GM23338 (cell line): ENCODE data around the gene SPECC1L. TPM values are rescaled to one million over a fixed set of nuclear protein-coding genes. Genes with fewer than 3 reads are reported as not detected.
"Not testable (repeated sequence)": the region's sequence is repeated elsewhere in the genome, so short reads cannot be mapped to it uniquely, and the experiment has no call there.

Experiments used
- ATAC-seq: fragments of 200-7000 bp; cut with Tn5 transposase; 3 replicates; pipeline ENCODE4 v1.9.1; 2020
- DNase-seq: peaks from one replicate; pipeline ENCODE4 v3.0.0-alpha.2; 2015; ENCODE audit warnings: low spot score
- H2AFZ ChIP-seq: fragments of 200-600 bp; sonication (generic); 2 replicates; pipeline ENCODE4 v1.8.0; 2016; ENCODE audit warnings: antibody characterized with exemption, mild to moderate bottlenecking, moderate library complexity
- H3F3A ChIP-seq: fragments of 200-600 bp; sonication (generic); replicated peaks from 2 replicates; pipeline ENCODE4 v1.8.0; 2017; ENCODE audit warnings: antibody characterized with exemption, mixed run types, low read depth
- H3K27ac ChIP-seq: fragments of 200-600 bp; sonication (generic); 2 replicates; pipeline ENCODE4 v1.6.1; 2016; ENCODE audit warnings: low read depth
- H3K27me3 ChIP-seq: fragments of 200-600 bp; sonication (generic); 2 replicates; pipeline ENCODE4 v1.8.0; 2016; ENCODE audit warnings: mild to moderate bottlenecking, mixed run types, moderate library complexity; ENCODE audit not compliant: insufficient read depth
- H3K36me3 ChIP-seq: fragments of 200-600 bp; sonication (generic); 2 replicates; pipeline ENCODE4 v1.8.0; 2016; ENCODE audit warnings: mild to moderate bottlenecking; ENCODE audit not compliant: insufficient read depth
- H3K4me1 ChIP-seq: fragments of 200-600 bp; sonication (generic); 2 replicates; pipeline ENCODE4 v1.8.0; 2016; ENCODE audit warnings: mild to moderate bottlenecking, moderate library complexity; ENCODE audit not compliant: insufficient read depth
- H3K4me2 ChIP-seq: fragments of 200-600 bp; sonication (generic); 2 replicates; pipeline ENCODE4 v1.7.1; 2017; ENCODE audit warnings: mixed run types
- H3K4me3 ChIP-seq: fragments of 200-600 bp; sonication (generic); 2 replicates; pipeline ENCODE4 v1.6.1; 2016; ENCODE audit warnings: mixed run types
- H3K79me2 ChIP-seq: fragments of 200-600 bp; sonication (generic); replicated peaks from 2 replicates; pipeline ENCODE4 v1.8.0; 2017; ENCODE audit warnings: mild to moderate bottlenecking; ENCODE audit not compliant: insufficient read depth
- H3K9me2 ChIP-seq: fragments of 200-600 bp; sonication (generic); 2 replicates; pipeline ENCODE4 v1.8.0; 2017; ENCODE audit not compliant: insufficient read depth
- H4K20me1 ChIP-seq: fragments of 200-600 bp; sonication (generic); replicated peaks from 2 replicates; pipeline ENCODE4 v1.8.0; 2017; ENCODE audit warnings: mild to moderate bottlenecking; ENCODE audit not compliant: insufficient read depth
- H3K27ac Mint-ChIP-seq: 2 replicates; pipeline ENCODE4 v1.8.0; 2020; ENCODE audit warnings: inconsistent platforms, mild to moderate bottlenecking, moderate library complexity, mixed read lengths
- H3K27me3 Mint-ChIP-seq: 3 replicates; pipeline ENCODE4 v1.8.0; 2022; ENCODE audit warnings: low read depth, mild to moderate bottlenecking, moderate library complexity, mixed read lengths, inconsistent platforms; ENCODE audit not compliant: insufficient read depth, poor library complexity
- H3K36me3 Mint-ChIP-seq: 3 replicates; pipeline ENCODE4 v1.8.0; 2021; ENCODE audit warnings: low read depth, mild to moderate bottlenecking, inconsistent platforms, moderate library complexity, mixed read lengths
- H3K4me1 Mint-ChIP-seq: 3 replicates; pipeline ENCODE4 v1.8.0; 2020; ENCODE audit warnings: mild to moderate bottlenecking, inconsistent platforms, mixed read lengths
- H3K4me3 Mint-ChIP-seq: 3 replicates; pipeline ENCODE4 v1.8.0; 2021; ENCODE audit warnings: moderate library complexity, mild to moderate bottlenecking, inconsistent platforms, mixed read lengths
- H3K9me3 Mint-ChIP-seq: 3 replicates; pipeline ENCODE4 v1.8.0; 2020; ENCODE audit warnings: moderate library complexity, mild to moderate bottlenecking, inconsistent platforms, mixed read lengths
- CTCF ChIP-seq, 2 experiments: fragments of 200-600 bp in 1 of 2; sonication (generic) in 1 of 2; conservative IDR thresholded peaks; 2 replicates each; pipeline versions ENCODE4 v1.5.1 to v1.6.1; 2016 to 2017; ENCODE audit warnings: antibody characterized with exemption in 2 of 2, low read depth in 2 of 2, mild to moderate bottlenecking in 2 of 2, moderate library complexity in 1 of 2
- POLR2AphosphoS5 ChIP-seq: IDR thresholded peaks from 2 replicates; pipeline ENCODE4 v1.6.1; 2016; ENCODE audit warnings: antibody characterized with exemption, low read depth
- STAT1 ChIP-seq: IDR thresholded peaks from one replicate; pipeline ENCODE4 v1.6.1; 2016; ENCODE audit warnings: antibody characterized with exemption; ENCODE audit not compliant: unreplicated experiment
- ZNF114 ChIP-seq: fragments of 250-450 bp; sonication (Bioruptor Pico); IDR thresholded peaks from 2 replicates; pipeline ENCODE4 v1.5.0; 2020; ENCODE audit warnings: mild to moderate bottlenecking, moderate library complexity
- ZNF462 ChIP-seq: fragments of 250-450 bp; sonication (Bioruptor Pico); IDR thresholded peaks from 2 replicates; pipeline ENCODE4 v1.5.0; 2020; ENCODE audit warnings: mild to moderate bottlenecking, moderate library complexity
- polyA plus RNA-seq: library from polyadenylated mRNA; unstranded; fragments of >200 nt; fragmentation: Nextera tagmentation; extraction: Ambion mirVana; gene quantifications from 2 replicates; pipeline ENCODE4 v1.2.1, GENCODE V29; 2016
- total RNA-seq: library from RNA; depleted of rRNA; stranded (reverse); fragments of >200 nt; shearing (Covaris generic); gene quantifications from 2 replicates; pipeline ENCODE4 v1.2.3, GENCODE V29; 2014

Gene SPECC1L
- total and polyA plus RNA-seq, 2 experiments from 2014 or later, result 24.3 to 44.7 TPM

- TF ChIP-seq ZNF114 (CRISPR knock-in tag) (no peak), STAT1 (no peak), CTCF (conservative IDR thresholded peaks at IDR 0.05; ENCODE audit: low read depth in 2 of 2) (no peak), POLR2AphosphoS5 (no peak), ZNF462 (CRISPR knock-in tag) (no peak)
These were observed 26.4 kb upstream of the SPECC1L start (continued) for GRCh38 chr22:24244144-24244787.

DNA sequence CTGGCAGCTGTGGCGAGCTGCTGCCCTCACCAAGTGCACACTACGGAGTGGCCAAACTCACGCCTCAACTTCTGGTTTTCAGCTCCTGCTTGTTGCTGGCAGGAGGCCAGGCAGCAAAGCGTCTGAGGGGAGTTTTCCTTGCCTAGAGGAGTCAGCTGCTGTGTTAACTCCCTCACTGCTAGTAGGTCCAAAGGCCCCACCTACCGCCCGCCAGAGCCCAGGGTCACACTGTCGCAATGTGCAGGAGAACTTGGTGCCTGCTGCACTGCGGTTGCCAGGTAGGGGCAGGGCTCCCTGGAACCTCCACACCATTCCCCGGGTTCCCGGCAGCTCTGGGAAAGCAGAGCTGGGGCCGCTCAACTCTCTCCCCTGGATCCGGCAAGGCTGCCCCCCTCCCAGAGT is 25.6 kb upstream of the SPECC1L start, which contains the start of gene GGT5:
TSS of gene GGT5 (minus strand) at position 53 of the 402 bp plus-strand sequence. CDS start 357 bp downstream, outside the sequence.
- H3K4me3 Mint-ChIP-seq, H2AFZ ChIP-seq, ATAC-seq, H3K27me3 ChIP-seq, H3K4me3 ChIP-seq, H3K4me2 ChIP-seq, H3F3A ChIP-seq, H3K36me3 ChIP-seq, H4K20me1 ChIP-seq, H3K9me3 Mint-ChIP-seq, H3K36me3 Mint-ChIP-seq, H3K27ac ChIP-seq, H3K4me1 ChIP-seq, DNase-seq, H3K9me2 ChIP-seq, H3K79me2 ChIP-seq: not testable (repeated sequence)
- Mint-ChIP-seq H3K4me1 (peaks cover 13% of the 10 kb centered on the region), H3K27me3 (peaks cover 13% of the 10 kb centered on the region), H3K27ac (0 out of 2 replicates have a peak within 1 kb of the TSS, but pooled peaks have one; percentile 0)

GRCh38 chr22:24245584-24246561 is 24.8 kb upstream of the SPECC1L start:
- not testable (repeated sequence) for H3K4me2 ChIP-seq, H3K9me3 Mint-ChIP-seq, H2AFZ ChIP-seq, H3K27ac ChIP-seq, H3K79me2 ChIP-seq, H3K27ac Mint-ChIP-seq, H3F3A ChIP-seq, DNase-seq, H3K4me3 Mint-ChIP-seq, H3K27me3 ChIP-seq, H3K36me3 Mint-ChIP-seq, H3K9me2 ChIP-seq, H3K4me3 ChIP-seq, H4K20me1 ChIP-seq, H3K36me3 ChIP-seq, H3K4me1 ChIP-seq, ATAC-seq
- Mint-ChIP-seq H3K4me1 (peaks cover 13% of the 10 kb centered on the region), H3K27me3 (peaks cover 13% of the 10 kb centered on the region)
